Stimulated activated memory B cell treated with anti-CD40 and anti-IgM and Interleukin-4, amounts not matched to agents 10 μg/mL and 1 μg/mL and 100 μg/mL, for 72 hours (primary cell): ENCODE data around the gene CDH4.

Source experiments
- ATAC-seq: fragments of 150-1000 bp; cut with Tn5 transposase; 2 replicates; pipeline ENCODE4 v1.10.0; 2021
- H3K27ac Mint-ChIP-seq: one replicate; pipeline ENCODE4 v1.8.0; 2022; ENCODE audit warnings: mild to moderate bottlenecking, mixed read lengths
- H3K27me3 Mint-ChIP-seq: one replicate; pipeline ENCODE4 v1.8.0; 2022; ENCODE audit warnings: mixed read lengths
- H3K36me3 Mint-ChIP-seq: one replicate; pipeline ENCODE4 v1.8.0; 2022; ENCODE audit warnings: mixed read lengths
- H3K4me1 Mint-ChIP-seq: one replicate; pipeline ENCODE4 v1.8.0; 2022; ENCODE audit warnings: mixed read lengths
- H3K4me3 Mint-ChIP-seq: one replicate; pipeline ENCODE4 v1.8.0; 2022; ENCODE audit warnings: mild to moderate bottlenecking, moderate library complexity, mixed read lengths
- H3K9me3 Mint-ChIP-seq: one replicate; pipeline ENCODE4 v1.8.0; 2022; ENCODE audit warnings: mixed read lengths

The CDH4 gene

GRCh38 chr20:61588411-61589385, 336.6 kb downstream of the CDH4 start:
- no peaks in the 10 kb centered on the region for H3K36me3 Mint-ChIP-seq
- H3K9me3 Mint-ChIP-seq: peaks cover 13% of the 10 kb centered on the region
- H3K4me1 Mint-ChIP-seq: no peaks in the 10 kb centered on the region
- ATAC-seq: no peak
- H3K27ac Mint-ChIP-seq: no peak overlapping the region
- H3K4me3 Mint-ChIP-seq: no peak overlapping the region
- no peaks in the 10 kb centered on the region for H3K27me3 Mint-ChIP-seq

- no peaks in the 10 kb centered on the region for H3K36me3 Mint-ChIP-seq
- no peak overlapping the region for H3K27ac Mint-ChIP-seq
- H3K9me3 Mint-ChIP-seq: peaks cover 13% of the 10 kb centered on the region
- no peak overlapping the region for H3K4me3 Mint-ChIP-seq
- no peak for ATAC-seq
- no peaks in the 10 kb centered on the region for H3K4me1 Mint-ChIP-seq
- H3K27me3 Mint-ChIP-seq: no peaks in the 10 kb centered on the region
Observed at GRCh38 chr20:61590236-61590635, 338.2 kb downstream of the CDH4 start.

- no peak overlapping the region for H3K4me3 Mint-ChIP-seq
- H3K36me3 Mint-ChIP-seq: no peaks in the 10 kb centered on the region
- H3K27ac Mint-ChIP-seq: no peak overlapping the region
- H3K27me3 Mint-ChIP-seq: no peaks in the 10 kb centered on the region
- H3K4me1 Mint-ChIP-seq: no peaks in the 10 kb centered on the region
- no peak for ATAC-seq
- H3K9me3 Mint-ChIP-seq: peaks cover 18% of the 10 kb centered on the region
Observed at GRCh38 chr20:61593516-61593915, 341.5 kb downstream of the CDH4 start.

- no peak overlapping the region for H3K27ac Mint-ChIP-seq
- no peaks in the 10 kb centered on the region for H3K36me3 Mint-ChIP-seq
- no peak overlapping the region for H3K4me3 Mint-ChIP-seq
- H3K27me3 Mint-ChIP-seq: no peaks in the 10 kb centered on the region
- H3K4me1 Mint-ChIP-seq: no peaks in the 10 kb centered on the region
- peaks cover 18% of the 10 kb centered on the region for H3K9me3 Mint-ChIP-seq
- ATAC-seq: no peak
Observed at GRCh38 chr20:61594198-61594597, 342.1 kb downstream of the CDH4 start.

GRCh38 chr20:61595216-61595615, 343.2 kb downstream of the CDH4 start:
- H3K4me3 Mint-ChIP-seq: no peak overlapping the region
- H3K27ac Mint-ChIP-seq: no peak overlapping the region
- peaks cover 18% of the 10 kb centered on the region for H3K9me3 Mint-ChIP-seq
- no peaks in the 10 kb centered on the region for H3K4me1 Mint-ChIP-seq
- ATAC-seq: no peak
- no peaks in the 10 kb centered on the region for H3K36me3 Mint-ChIP-seq
- H3K27me3 Mint-ChIP-seq: no peaks in the 10 kb centered on the region

GRCh38 chr20:61596687-61597330, 344.7 kb downstream of the CDH4 start:
- no peak overlapping the region for H3K27ac Mint-ChIP-seq
- no peaks in the 10 kb centered on the region for H3K36me3 Mint-ChIP-seq

GRCh38 chr20:61597996-61598395, 345.9 kb downstream of the CDH4 start:
- Mint-ChIP-seq H3K4me3 (no peak overlapping the region), H3K27ac (no peak overlapping the region), H3K36me3 (no peaks in the 10 kb centered on the region), H3K9me3 (peaks cover 9% of the 10 kb centered on the region), H3K4me1 (no peaks in the 10 kb centered on the region), H3K27me3 (no peaks in the 10 kb centered on the region)
- no peak for ATAC-seq

More at GRCh38 chr20:61596687-61597330, 344.7 kb downstream of the CDH4 start:
- H3K4me3 Mint-ChIP-seq: no peak overlapping the region
- H3K9me3 Mint-ChIP-seq: peaks cover 14% of the 10 kb centered on the region
- no peaks in the 10 kb centered on the region for H3K4me1 Mint-ChIP-seq
- H3K27me3 Mint-ChIP-seq: no peaks in the 10 kb centered on the region
- no peak for ATAC-seq

- H3K9me3 Mint-ChIP-seq: peaks cover 9% of the 10 kb centered on the region
- H3K4me1 Mint-ChIP-seq: no peaks in the 10 kb centered on the region
- H3K27ac Mint-ChIP-seq: no peak overlapping the region
- no peak for ATAC-seq
- no peaks in the 10 kb centered on the region for H3K36me3 Mint-ChIP-seq
- no peak overlapping the region for H3K4me3 Mint-ChIP-seq
- no peaks in the 10 kb centered on the region for H3K27me3 Mint-ChIP-seq
Observed at GRCh38 chr20:61598586-61598985, 346.5 kb downstream of the CDH4 start.

- ATAC-seq: no peak
- Mint-ChIP-seq H3K4me3 (no peak overlapping the region), H3K36me3 (no peaks in the 10 kb centered on the region), H3K9me3 (peaks cover 11% of the 10 kb centered on the region), H3K4me1 (no peaks in the 10 kb centered on the region), H3K27ac (no peak overlapping the region), H3K27me3 (no peaks in the 10 kb centered on the region)
Observed at GRCh38 chr20:61599061-61599531, 347.0 kb downstream of the CDH4 start.

- no peaks in the 10 kb centered on the region for H3K4me1 Mint-ChIP-seq
- no peak overlapping the region for H3K27ac Mint-ChIP-seq
- no peaks in the 10 kb centered on the region for H3K27me3 Mint-ChIP-seq
- no peak for ATAC-seq
- H3K9me3 Mint-ChIP-seq: peaks cover 11% of the 10 kb centered on the region
- no peaks in the 10 kb centered on the region for H3K36me3 Mint-ChIP-seq
- H3K4me3 Mint-ChIP-seq: no peak overlapping the region
Observed at GRCh38 chr20:61599541-61599992, 347.5 kb downstream of the CDH4 start.

- Mint-ChIP-seq H3K27me3 (no peaks in the 10 kb centered on the region), H3K9me3 (peaks cover 11% of the 10 kb centered on the region), H3K4me3 (no peak overlapping the region), H3K4me1 (no peaks in the 10 kb centered on the region), H3K36me3 (no peaks in the 10 kb centered on the region), H3K27ac (no peak overlapping the region)
- ATAC-seq: no peak
Observed at GRCh38 chr20:61600016-61600415, 348.0 kb downstream of the CDH4 start.

GRCh38 chr20:61601361-61601760, 349.3 kb downstream of the CDH4 start:
- H3K4me1 Mint-ChIP-seq: no peaks in the 10 kb centered on the region
- H3K27ac Mint-ChIP-seq: no peak overlapping the region
- no peaks in the 10 kb centered on the region for H3K36me3 Mint-ChIP-seq
- H3K4me3 Mint-ChIP-seq: no peak overlapping the region
- no peaks in the 10 kb centered on the region for H3K27me3 Mint-ChIP-seq
- ATAC-seq: no peak
- H3K9me3 Mint-ChIP-seq: peaks cover 12% of the 10 kb centered on the region

GRCh38 chr20:61601853-61602252, 349.8 kb downstream of the CDH4 start:
- no peak overlapping the region for H3K27ac Mint-ChIP-seq
- ATAC-seq: no peak
- no peak overlapping the region for H3K4me3 Mint-ChIP-seq
- peaks cover 12% of the 10 kb centered on the region for H3K9me3 Mint-ChIP-seq
- no peaks in the 10 kb centered on the region for H3K4me1 Mint-ChIP-seq
- no peaks in the 10 kb centered on the region for H3K27me3 Mint-ChIP-seq
- no peaks in the 10 kb centered on the region for H3K36me3 Mint-ChIP-seq

GRCh38 chr20:61603715-61604114, 351.7 kb downstream of the CDH4 start:
- Mint-ChIP-seq H3K9me3 (peaks cover 12% of the 10 kb centered on the region), H3K27ac (no peak overlapping the region), H3K27me3 (no peaks in the 10 kb centered on the region)

GRCh38 chr20:61604549-61604948, 352.5 kb downstream of the CDH4 start:
- Mint-ChIP-seq H3K4me1 (no peaks in the 10 kb centered on the region), H3K27me3 (no peaks in the 10 kb centered on the region), H3K27ac (no peak overlapping the region), H3K36me3 (no peaks in the 10 kb centered on the region), H3K9me3 (peaks cover 12% of the 10 kb centered on the region), H3K4me3 (no peak overlapping the region)
- ATAC-seq: no peak

More at GRCh38 chr20:61603715-61604114, 351.7 kb downstream of the CDH4 start:
- Mint-ChIP-seq H3K36me3 (no peaks in the 10 kb centered on the region), H3K4me3 (no peak overlapping the region), H3K4me1 (no peaks in the 10 kb centered on the region)
- no peak for ATAC-seq
